Suppressor macrophage treated with lipopolysaccharide for 1 hour (primary cell): Measurements from ENCODE around the gene ARHGEF1.
"Not testable (repeated sequence)": the region's sequence is repeated elsewhere in the genome, so short reads cannot be mapped to it uniquely, and the experiment has no call there.

Source experiments
- DNase-seq, 3 donors: peaks; one replicate each; pipeline ENCODE4 v3.0.0-alpha.2; 2020 to 2022

The ARHGEF1 gene

GRCh38 chr19:41932720-41933332, 49.8 kb downstream of the ARHGEF1 start:
- no peak for DNase-seq

- DNase-seq, result peak; percentile 30 to 35 (median 35)
These were observed 50.9 kb downstream of the ARHGEF1 start for GRCh38 chr19:41933693-41934426.

- peak; percentile 82 to 92 (median 90) for DNase-seq
These were observed 51.9 kb downstream of the ARHGEF1 start for GRCh38 chr19:41934849-41935374.

- DNase-seq, result no peak
These were observed 52.9 kb downstream of the ARHGEF1 start for GRCh38 chr19:41935760-41936415.

GRCh38 chr19:41936416-41936850, 53.4 kb downstream of the ARHGEF1 start:
- no peak for DNase-seq

DNA sequence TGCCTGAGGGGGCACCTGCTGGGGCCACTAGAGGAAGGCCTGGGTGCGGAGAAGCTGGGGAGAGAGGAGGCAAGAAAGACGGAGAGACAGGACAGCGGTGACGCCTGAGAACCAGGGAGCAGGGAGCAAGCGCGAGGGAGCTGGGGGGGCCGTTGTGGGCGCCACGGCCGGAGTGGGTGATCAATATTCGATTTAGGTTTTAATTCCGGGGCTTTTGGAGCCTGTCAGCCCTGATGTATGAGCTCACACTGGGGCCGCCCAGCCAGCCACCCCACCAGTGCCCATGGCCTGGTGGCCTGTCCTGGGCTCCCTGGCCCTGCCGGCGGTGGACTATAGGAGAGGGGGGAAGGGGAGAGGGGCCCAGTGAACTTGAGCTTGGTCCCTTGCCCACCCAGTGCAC, 54.0 kb downstream of the ARHGEF1 start:
- no peak for DNase-seq

DNA sequence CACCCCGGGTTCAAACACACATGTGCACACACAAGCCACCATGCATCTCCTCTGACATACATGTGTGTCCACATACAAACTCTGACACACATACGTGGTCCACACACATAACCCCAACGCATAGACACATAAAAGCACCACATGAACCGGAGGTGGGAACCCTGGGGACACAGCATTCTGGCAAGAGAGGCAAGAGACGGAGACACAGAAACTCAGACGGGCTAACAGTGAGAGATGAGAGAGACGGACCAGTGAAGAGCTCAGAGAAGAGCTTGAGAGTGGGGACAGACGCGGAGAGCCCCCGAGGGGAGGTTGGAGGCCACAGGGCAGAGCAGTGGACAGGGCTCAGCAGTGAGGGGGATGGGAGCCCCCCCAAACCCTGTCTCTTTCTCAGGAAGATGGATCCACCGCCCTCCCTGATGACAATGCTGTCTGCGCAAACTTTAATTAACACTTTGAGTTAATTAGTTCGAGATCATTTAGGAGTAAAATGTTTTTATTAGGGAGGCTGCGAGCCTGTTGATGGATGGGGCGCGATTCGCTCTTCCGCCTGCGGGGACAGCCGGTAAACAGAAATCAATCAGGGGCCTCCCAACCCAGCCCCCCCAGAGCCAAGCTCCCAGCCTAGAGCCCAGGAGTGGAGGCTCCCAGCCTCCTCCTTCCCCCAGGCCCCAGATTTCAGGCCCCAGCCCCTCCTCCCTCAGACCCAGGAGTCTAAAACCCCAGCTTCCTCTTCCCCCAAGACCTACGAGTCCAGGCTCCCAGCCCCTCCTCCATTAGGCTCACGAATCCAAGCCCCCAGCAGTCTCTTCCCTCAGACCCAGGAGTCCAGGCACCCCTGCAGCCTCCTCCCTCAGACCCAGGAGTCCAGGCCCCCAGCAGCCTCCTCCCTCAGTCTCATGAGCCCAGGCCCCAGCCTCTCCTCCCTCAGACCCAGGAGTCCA, 54.8 kb downstream of the ARHGEF1 start:
- no peak for DNase-seq

DNA sequence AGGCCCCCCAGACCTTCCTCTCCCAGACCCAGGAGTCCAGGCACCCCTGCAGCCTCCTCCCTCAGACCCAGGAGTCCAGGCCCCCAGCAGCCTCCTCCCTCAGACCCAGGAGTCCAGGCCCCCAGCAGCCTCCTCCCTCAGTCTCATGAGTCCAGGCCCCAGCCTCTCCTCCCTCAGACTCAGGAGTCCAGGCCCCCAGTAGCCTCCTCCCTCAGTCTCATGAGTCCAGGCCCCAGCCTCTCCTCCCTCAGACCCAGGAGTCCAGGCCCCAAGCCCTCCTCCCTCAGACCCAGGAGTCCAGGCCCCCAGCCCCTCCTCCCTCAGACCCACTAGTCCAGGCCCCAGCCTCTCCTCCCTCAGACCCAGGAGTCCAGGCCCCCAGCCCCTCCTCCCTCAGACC, 56.2 kb downstream of the ARHGEF1 start:
- not testable (repeated sequence) for DNase-seq

DNA sequence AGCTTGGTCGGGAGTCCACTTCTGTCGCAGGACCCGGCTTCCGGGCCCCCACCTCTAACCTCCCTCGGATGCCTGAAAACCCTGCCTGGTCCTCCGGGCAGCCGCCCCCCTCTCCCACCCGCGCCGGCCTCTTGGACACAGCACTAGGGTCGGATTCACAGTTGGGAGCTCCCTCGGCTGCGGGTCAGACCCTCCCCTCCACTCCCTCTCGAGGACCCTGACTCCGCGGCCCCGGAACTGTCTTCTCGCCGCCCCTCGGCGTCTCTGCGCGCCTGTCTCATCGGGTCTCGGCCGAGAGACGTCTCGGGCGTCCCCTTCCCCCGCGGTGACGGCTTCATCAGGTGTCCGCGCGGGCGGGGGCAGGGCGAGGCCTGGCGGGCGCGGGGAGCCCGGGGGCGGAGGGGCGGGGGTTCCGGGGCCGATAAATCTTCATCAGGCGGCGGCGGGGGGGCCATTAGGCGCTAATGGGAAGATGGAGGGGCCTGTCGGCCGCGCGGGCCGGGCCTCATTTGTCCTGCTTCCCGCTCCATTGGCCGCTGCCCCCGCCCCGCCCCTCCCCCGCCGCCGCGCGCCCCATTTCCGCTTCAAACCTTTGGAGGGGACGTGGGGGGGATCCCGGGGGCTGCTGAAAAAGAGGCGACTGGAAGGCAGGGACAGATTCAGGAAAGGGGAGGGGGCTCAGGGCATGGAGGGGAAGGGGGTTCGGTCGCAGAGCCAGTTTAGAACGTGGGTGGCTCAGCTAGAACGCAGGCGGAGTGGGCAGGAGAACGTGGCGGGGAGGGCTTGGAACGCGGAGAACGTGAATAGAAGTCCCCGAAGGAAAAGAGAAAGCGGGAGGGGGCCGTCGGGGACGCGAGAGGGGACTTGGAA, 57.1 kb downstream of the ARHGEF1 start:
- peak in 2 of 3 donors; percentile 37 to 61 for DNase-seq

DNA sequence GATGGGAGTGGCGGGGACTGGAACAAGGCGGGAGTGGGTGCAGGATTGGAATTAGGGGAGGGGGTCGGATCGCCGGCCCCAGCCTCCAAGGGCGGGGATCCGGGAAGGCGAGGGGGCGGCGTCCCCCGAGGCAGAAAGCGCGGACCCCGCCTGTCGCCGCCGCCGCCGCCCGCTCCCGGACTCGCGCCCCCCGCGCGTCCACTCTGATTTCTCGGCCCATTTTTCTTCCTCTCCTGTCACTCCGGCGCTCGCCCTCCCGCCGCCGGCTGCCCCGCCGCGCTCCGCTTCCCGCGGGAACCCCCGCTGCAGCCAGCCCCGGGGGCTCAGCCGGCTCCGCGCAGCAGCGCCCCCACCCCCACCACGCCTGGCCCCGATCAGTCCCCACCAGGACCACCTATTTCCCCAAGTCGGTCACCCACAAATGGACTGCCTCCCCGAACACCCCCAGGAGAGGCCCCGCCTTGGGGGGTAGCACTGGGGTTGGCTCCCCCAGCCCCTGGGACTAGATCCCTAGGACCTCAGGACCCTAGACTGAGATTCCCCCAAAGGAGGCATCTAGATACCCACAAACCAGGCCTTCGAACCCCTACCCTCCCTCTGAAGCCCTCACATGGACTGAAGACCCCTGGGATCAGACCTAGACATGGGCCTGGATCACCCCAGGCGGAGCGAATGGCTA, 57.9 kb downstream of the ARHGEF1 start:
- no peak for DNase-seq

GRCh38 chr19:41941410-41942202, 58.6 kb downstream of the ARHGEF1 start:
- DNase-seq, result no peak

DNA sequence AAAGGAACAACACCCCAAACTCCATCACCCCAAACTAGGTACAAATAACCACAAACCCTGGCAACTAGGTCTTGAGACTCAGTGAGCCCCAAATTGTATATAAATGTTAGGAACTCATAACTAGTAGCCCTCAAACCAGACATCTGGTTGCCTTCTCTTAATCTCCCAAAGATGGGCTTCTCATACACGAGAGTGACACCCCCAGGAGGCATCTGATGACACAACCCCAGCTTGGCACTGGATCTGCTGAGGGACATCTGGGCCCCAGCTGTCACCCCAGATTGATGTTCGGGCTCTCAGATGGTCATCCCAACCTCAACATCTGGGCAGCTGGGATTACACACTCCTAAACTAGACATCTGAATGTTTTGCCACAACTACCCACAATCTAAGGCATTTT, 61.4 kb downstream of the ARHGEF1 start:
- no peak for DNase-seq

GRCh38 chr19:41945135-41945766, 62.3 kb downstream of the ARHGEF1 start:
- DNase-seq, result no peak

GRCh38 chr19:41947091-41947490, 64.1 kb downstream of the ARHGEF1 start:
- no peak for DNase-seq

- peak; percentile 85 to 89 (median 87) for DNase-seq
These were observed 68.7 kb downstream of the ARHGEF1 start for GRCh38 chr19:41951686-41952172.

DNA sequence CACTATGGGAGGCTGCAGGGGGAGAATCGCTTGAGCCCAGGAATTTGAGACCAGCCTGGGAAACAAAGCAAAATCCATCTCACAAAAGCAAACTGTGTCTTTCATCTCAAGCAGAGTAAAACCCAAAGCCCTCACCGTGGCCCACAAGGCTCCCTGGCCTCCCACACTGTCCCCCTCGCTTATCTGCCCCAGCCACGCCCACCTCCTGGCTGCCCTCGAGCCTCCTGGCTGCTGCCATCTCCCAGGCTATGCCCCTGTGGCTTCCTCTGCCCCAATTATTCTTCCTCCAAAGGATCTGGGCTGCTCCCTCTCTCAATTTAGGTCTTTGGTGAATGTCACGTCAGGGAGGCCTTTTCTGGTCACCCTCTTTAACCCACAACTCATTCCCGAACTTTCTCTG, 72.5 kb downstream of the ARHGEF1 start:
- DNase-seq, result no peak

- DNase-seq, result no peak
These were observed 73.6 kb downstream of the ARHGEF1 start for GRCh38 chr19:41956621-41957020.
